HL-60 (cell line): ENCODE measurements around the gene ELMO1.
"Not testable (repeated sequence)": the region's sequence is repeated elsewhere in the genome, so short reads cannot be mapped to it uniquely, and the experiment has no call there.

Experiments
- DNase-seq, 2 experiments: peaks; one replicate each; pipeline ENCODE4 v3.0.0-alpha.2; 2010 to 2020; ENCODE audit warnings: low read depth in 1 of 2, low spot score in 1 of 2
- H3K27ac ChIP-seq: fragments of 250-450 bp; sonication (Bioruptor Pico); replicated peaks from 2 replicates; pipeline ENCODE4 v1.5.1; 2020; ENCODE audit warnings: mild to moderate bottlenecking, moderate library complexity
- H3K27me3 ChIP-seq: fragments of 250-450 bp; sonication (Bioruptor Pico); 2 replicates; pipeline ENCODE4 v1.5.1; 2021; ENCODE audit warnings: mild to moderate bottlenecking, moderate library complexity; ENCODE audit not compliant: insufficient read depth, poor library complexity, severe bottlenecking
- H3K4me3 ChIP-seq: replicated peaks from 2 replicates; pipeline ENCODE4 v1.5.1; 2011; ENCODE audit warnings: mild to moderate bottlenecking, control low read depth, low read length; ENCODE audit not compliant: insufficient read depth
- CTCF ChIP-seq: IDR thresholded peaks from one replicate; pipeline ENCODE4 v1.5.1; 2011; ENCODE audit warnings: low read length, control low read depth, inconsistent platforms; ENCODE audit not compliant: insufficient read depth
- GABPA ChIP-seq: IDR thresholded peaks from 2 replicates; pipeline ENCODE4 v1.6.1; 2012; ENCODE audit warnings: low read depth
- POLR2AphosphoS5 ChIP-seq: IDR thresholded peaks from 2 replicates; pipeline ENCODE4 v1.6.1; 2012; ENCODE audit warnings: low read depth
- SPI1 ChIP-seq: IDR thresholded peaks from 2 replicates; pipeline ENCODE4 v1.6.1; 2012; ENCODE audit warnings: low read depth, mild to moderate bottlenecking, borderline replicate concordance
- TF ChIP-seq, protein P1 (sequence below): IDR thresholded peaks from 2 replicates; pipeline ENCODE4 v1.6.1; 2012; ENCODE audit warnings: low read depth; ENCODE audit not compliant: insufficient replicate concordance

Gene ELMO1

DNA sequence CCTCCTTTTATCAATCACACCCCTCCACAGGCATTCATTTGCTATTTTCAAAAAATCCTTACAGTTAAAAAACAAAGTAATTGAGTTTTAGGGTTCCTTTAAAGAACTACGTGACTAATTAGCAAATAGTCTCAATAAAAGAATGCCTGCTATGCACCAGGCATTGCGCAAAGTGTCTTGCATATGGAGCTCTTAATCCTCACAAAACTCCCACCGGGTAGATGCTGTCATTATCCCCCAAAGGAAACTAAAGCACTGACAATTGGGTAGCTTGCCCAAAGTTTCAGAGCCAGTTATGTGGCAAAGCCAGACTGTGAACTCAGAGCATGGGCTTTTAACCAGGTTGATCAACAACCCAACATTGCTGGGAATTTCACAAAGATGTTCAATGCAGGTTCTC, 305.7 kb downstream of the ELMO1 start:
- DNase-seq = no peak
- Histone ChIP-seq H3K27me3 (no peaks in the 10 kb centered on the region), H3K4me3 (no peak overlapping the region), H3K27ac (no peak overlapping the region)
- TF ChIP-seq GABPA (no peak), SPI1 (no peak), POLR2AphosphoS5 (no peak), CTCF (no peak)
- TF ChIP-seq, protein P1, sequence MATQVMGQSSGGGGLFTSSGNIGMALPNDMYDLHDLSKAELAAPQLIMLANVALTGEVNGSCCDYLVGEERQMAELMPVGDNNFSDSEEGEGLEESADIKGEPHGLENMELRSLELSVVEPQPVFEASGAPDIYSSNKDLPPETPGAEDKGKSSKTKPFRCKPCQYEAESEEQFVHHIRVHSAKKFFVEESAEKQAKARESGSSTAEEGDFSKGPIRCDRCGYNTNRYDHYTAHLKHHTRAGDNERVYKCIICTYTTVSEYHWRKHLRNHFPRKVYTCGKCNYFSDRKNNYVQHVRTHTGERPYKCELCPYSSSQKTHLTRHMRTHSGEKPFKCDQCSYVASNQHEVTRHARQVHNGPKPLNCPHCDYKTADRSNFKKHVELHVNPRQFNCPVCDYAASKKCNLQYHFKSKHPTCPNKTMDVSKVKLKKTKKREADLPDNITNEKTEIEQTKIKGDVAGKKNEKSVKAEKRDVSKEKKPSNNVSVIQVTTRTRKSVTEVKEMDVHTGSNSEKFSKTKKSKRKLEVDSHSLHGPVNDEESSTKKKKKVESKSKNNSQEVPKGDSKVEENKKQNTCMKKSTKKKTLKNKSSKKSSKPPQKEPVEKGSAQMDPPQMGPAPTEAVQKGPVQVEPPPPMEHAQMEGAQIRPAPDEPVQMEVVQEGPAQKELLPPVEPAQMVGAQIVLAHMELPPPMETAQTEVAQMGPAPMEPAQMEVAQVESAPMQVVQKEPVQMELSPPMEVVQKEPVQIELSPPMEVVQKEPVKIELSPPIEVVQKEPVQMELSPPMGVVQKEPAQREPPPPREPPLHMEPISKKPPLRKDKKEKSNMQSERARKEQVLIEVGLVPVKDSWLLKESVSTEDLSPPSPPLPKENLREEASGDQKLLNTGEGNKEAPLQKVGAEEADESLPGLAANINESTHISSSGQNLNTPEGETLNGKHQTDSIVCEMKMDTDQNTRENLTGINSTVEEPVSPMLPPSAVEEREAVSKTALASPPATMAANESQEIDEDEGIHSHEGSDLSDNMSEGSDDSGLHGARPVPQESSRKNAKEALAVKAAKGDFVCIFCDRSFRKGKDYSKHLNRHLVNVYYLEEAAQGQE = no peak

DNA sequence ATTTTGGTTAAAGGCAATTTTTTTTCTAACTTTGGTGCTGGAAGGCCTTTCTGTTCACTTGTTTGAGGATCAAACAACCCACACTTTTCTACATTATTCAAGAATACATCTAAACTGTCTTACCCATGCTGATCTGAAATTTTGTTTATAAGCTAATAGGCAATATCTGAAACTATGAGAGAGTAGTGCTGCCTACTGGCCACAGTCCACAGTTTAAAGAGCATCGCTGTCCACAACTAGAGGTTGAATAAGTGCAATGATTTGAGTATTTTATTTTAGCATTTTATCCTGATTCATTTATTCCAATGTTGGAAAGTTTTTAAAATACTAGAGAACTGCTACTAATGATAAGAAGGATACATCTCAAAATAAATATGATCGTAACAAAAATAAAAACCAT, 306.9 kb downstream of the ELMO1 start:
- TF ChIP-seq POLR2AphosphoS5 = no peak
- no peak for TF ChIP-seq CTCF
- no peak for TF ChIP-seq SPI1
- TF ChIP-seq GABPA = no peak
- TF ChIP-seq, protein P1 = no peak
- Histone ChIP-seq H3K27me3 (no peaks in the 10 kb centered on the region), H3K4me3 (no peak overlapping the region), H3K27ac (no peak overlapping the region)
- no peak for DNase-seq

- not testable (repeated sequence) for H3K27ac ChIP-seq, DNase-seq, H3K27me3 ChIP-seq, H3K4me3 ChIP-seq
Observed at GRCh38 chr7:37133902-37134301, 314.8 kb downstream of the ELMO1 start.

DNA sequence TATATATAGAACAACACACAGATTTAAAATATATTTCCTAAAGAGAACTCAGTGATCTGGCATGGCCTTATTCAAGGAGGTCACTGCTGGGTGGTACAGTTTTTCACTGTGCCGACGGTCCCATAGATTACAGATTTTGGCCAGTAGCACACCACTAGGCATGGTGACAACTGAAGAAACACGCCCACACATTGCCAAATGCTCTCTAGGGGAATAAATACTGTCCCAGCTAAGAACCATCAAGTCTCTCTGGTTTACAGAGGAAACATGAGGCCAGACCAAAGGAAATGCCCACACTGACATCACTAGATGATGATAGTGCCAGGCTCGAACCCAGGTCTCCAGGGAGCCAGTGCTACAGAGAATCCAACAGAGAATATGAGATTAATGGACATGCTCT, 316.8 kb downstream of the ELMO1 start:
- DNase-seq = no peak
- Histone ChIP-seq H3K27me3 (no peaks in the 10 kb centered on the region), H3K4me3 (no peak overlapping the region), H3K27ac (no peak overlapping the region)
- TF ChIP-seq, protein P1 = no peak
- no peak for TF ChIP-seq SPI1
